Measurements from ENCODE around the gene SIM2.
"Not testable (repeated sequence)": the region's sequence is repeated elsewhere in the genome, so short reads cannot be mapped to it uniquely, and the experiment has no call there.

The SIM2 gene

GRCh38 chr21:36698981-36699545 lies at the start of gene SIM2:
SIM2 (plus strand) TSS chr21:36699115; CDS start chr21:36699747, 632 bp downstream.
- DNase-seq (ENCODE audit: low read depth in 2 of 2) = no peak

- no peak for DNase-seq (ENCODE audit: low read depth in 2 of 2)
Measured at GRCh38 chr21:36654324-36654723, 44.6 kb upstream of the SIM2 start.

GRCh38 chr21:36654796-36655325 lies 44.1 kb upstream of the SIM2 start:
- DNase-seq (ENCODE audit: low read depth in 2 of 2) = no peak

GRCh38 chr21:36656138-36656537 lies 42.8 kb upstream of the SIM2 start:
- no peak for DNase-seq (ENCODE audit: low read depth in 2 of 2)

- not testable (repeated sequence) for DNase-seq (ENCODE audit: low read depth in 2 of 2)
Measured at GRCh38 chr21:36657290-36657689, 41.6 kb upstream of the SIM2 start.

GRCh38 chr21:36657999-36658398 lies 40.9 kb upstream of the SIM2 start:
- no peak for DNase-seq (ENCODE audit: low read depth in 2 of 2)

GRCh38 chr21:36658926-36659325 lies 40.0 kb upstream of the SIM2 start:
- no peak for DNase-seq (ENCODE audit: low read depth in 2 of 2)

GRCh38 chr21:36661511-36662309 lies 37.2 kb upstream of the SIM2 start:
- DNase-seq (ENCODE audit: low read depth in 2 of 2) = no peak

GRCh38 chr21:36663033-36663855 lies 35.7 kb upstream of the SIM2 start:
- DNase-seq (ENCODE audit: low read depth in 2 of 2) = no peak

GRCh38 chr21:36664662-36664990 lies 34.3 kb upstream of the SIM2 start:
- DNase-seq (ENCODE audit: low read depth in 2 of 2) = no peak

GRCh38 chr21:36665806-36666205 lies 33.1 kb upstream of the SIM2 start:
- no peak for DNase-seq (ENCODE audit: low read depth in 2 of 2)

GRCh38 chr21:36668713-36669112 lies 30.2 kb upstream of the SIM2 start:
- DNase-seq (ENCODE audit: low read depth in 2 of 2) = no peak

GRCh38 chr21:36671836-36672235 lies 27.1 kb upstream of the SIM2 start:
- DNase-seq (ENCODE audit: low read depth in 2 of 2) = no peak

- not testable (repeated sequence) for DNase-seq (ENCODE audit: low read depth in 2 of 2)
Measured at GRCh38 chr21:36672296-36672695, 26.6 kb upstream of the SIM2 start.

- no peak for DNase-seq (ENCODE audit: low read depth in 2 of 2)
Measured at GRCh38 chr21:36672737-36673136, 26.2 kb upstream of the SIM2 start.

GRCh38 chr21:36676039-36676950 lies 22.6 kb upstream of the SIM2 start:
- DNase-seq (ENCODE audit: low read depth in 2 of 2) = no peak

- no peak for DNase-seq (ENCODE audit: low read depth in 2 of 2)
Measured at GRCh38 chr21:36677443-36677842, 21.5 kb upstream of the SIM2 start.

- no peak for DNase-seq (ENCODE audit: low read depth in 2 of 2)
Measured at GRCh38 chr21:36678538-36678937, 20.4 kb upstream of the SIM2 start.

- DNase-seq (ENCODE audit: low read depth in 2 of 2) = no peak
Measured at GRCh38 chr21:36681117-36681631, 17.7 kb upstream of the SIM2 start.

GRCh38 chr21:36684957-36685714 lies 13.8 kb upstream of the SIM2 start:
- DNase-seq (ENCODE audit: low read depth in 2 of 2) = no peak
